Loucy (cell line): ENCODE results near the gene PIK3CB.

Source experiments
- EZH2phosphoT487 ChIP-seq: fragments of 200-600 bp; IDR thresholded peaks from 2 replicates; pipeline ENCODE4 v1.6.1; 2018; ENCODE audit warnings: antibody characterized with exemption, mild to moderate bottlenecking, moderate library complexity, borderline replicate concordance
- TF ChIP-seq, protein P1 (sequence below): fragments of 200-600 bp; sonication (generic); conservative IDR thresholded peaks from 2 replicates; pipeline ENCODE4 v1.5.1; 2014; ENCODE audit warnings: mild to moderate bottlenecking, antibody characterized with exemption, low read length

DNA sequence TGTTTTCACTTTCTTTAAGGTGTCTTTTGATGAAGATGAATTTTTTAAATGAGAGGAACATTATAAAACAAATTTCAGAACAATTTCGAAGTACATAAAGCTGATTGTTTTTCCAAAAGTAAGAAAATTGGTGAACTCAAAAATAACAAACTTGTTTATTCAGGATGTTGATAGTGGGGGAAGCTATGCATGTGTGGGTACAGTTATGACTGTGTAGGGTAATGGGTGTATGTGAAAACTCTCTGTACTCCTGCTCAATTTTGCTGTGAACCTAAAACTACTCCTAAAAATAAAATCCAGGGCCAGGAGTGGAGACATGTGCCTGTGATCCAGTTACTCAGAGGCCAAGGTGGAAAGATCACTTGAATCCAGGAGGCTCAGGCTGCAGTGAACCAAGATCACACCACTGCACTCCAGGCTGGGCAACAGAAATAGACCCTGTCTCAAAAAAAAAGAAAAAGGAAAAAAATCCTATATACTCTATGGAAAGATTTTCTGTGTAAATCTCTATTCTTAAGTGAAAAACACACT is 37.2 kb downstream of the PIK3CB start:
- TF ChIP-seq, protein P1, sequence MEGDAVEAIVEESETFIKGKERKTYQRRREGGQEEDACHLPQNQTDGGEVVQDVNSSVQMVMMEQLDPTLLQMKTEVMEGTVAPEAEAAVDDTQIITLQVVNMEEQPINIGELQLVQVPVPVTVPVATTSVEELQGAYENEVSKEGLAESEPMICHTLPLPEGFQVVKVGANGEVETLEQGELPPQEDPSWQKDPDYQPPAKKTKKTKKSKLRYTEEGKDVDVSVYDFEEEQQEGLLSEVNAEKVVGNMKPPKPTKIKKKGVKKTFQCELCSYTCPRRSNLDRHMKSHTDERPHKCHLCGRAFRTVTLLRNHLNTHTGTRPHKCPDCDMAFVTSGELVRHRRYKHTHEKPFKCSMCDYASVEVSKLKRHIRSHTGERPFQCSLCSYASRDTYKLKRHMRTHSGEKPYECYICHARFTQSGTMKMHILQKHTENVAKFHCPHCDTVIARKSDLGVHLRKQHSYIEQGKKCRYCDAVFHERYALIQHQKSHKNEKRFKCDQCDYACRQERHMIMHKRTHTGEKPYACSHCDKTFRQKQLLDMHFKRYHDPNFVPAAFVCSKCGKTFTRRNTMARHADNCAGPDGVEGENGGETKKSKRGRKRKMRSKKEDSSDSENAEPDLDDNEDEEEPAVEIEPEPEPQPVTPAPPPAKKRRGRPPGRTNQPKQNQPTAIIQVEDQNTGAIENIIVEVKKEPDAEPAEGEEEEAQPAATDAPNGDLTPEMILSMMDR, result no peak
- no peak for TF ChIP-seq EZH2phosphoT487
